ENCODE data around the gene NLRP7.

NLRP7 gene

GRCh38 chr19:54875506-54875905 lies 71.8 kb downstream of the NLRP7 start:
- no peak for DNase-seq (ENCODE audit: extremely low read depth, low read depth)
- TF ChIP-seq CTCF (IDR thresholded peaks at IDR 0.05; ENCODE audit: low read depth, low read length), result no peak

- no peak for TF ChIP-seq CTCF (IDR thresholded peaks at IDR 0.05; ENCODE audit: low read depth, low read length)
- DNase-seq (ENCODE audit: extremely low read depth, low read depth), result no peak
Measured at GRCh38 chr19:54873990-54874389, 73.3 kb downstream of the NLRP7 start, which contains the start of gene FCAR. FCAR (plus strand) TSS chr19:54874235; CDS start chr19:54874290, 55 bp downstream.

Data from AG09319 (cell line).